Right lobe of liver (tissue), 4 donors: ENCODE data around the gene KCNQ1.

Experiments
- CTCF ChIP-seq, 4 donors: fragments of 200-600 bp in 3 of 4; fragments of 450-650 bp in 1 of 4; IDR thresholded peaks; one replicate each; pipeline versions ENCODE4 v1.5.1 to v1.8.0; 2016 to 2022; ENCODE audit warnings: antibody characterized with exemption in 4 of 4, mild to moderate bottlenecking in 2 of 4
- POLR2A ChIP-seq: fragments of 450-650 bp; IDR thresholded peaks from one replicate; pipeline ENCODE4 v1.6.1; 2017; ENCODE audit warnings: antibody characterized with exemption, mild to moderate bottlenecking
- donor health status: DM: no; HTN: no; CAD: no.
- donor health status: DM: no; HTN: no; CAD: no.
- donor health status: DM: no; HTN: yes; CAD: no.

- TF ChIP-seq CTCF (IDR thresholded peaks at IDR 0.05): no peak
- TF ChIP-seq POLR2A: no peak
These were observed 372.6 kb downstream of the KCNQ1 start for GRCh38 chr11:2817431-2817830.
